Hematopoietic multipotent progenitor cell treated with erythropoietin and hydrocortisone succinate and interleukin-3 and kit ligand, for 6 days (in vitro differentiated cells): ENCODE measurements around the gene CPSF6.
A peak's percentile ranks its signal among the peaks of the same experiment; 100 is the strongest.
"Not testable (repeated sequence)": the region's sequence is repeated elsewhere in the genome, so short reads cannot be mapped to it uniquely, and the experiment has no call there.

Source experiments
- DNase-seq: peaks from one replicate; pipeline ENCODE4 v3.0.0-alpha.2; 2015

Gene CPSF6

GRCh38 chr12:69239352-69239921 lies at the start of gene CPSF6:
TSS of gene CPSF6 (plus strand) at chr12:69239569. CDS start at chr12:69239647, 78 bp downstream.
- DNase-seq = peak; percentile 97

GRCh38 chr12:69196302-69197288 lies 42.8 kb upstream of the CPSF6 start:
- DNase-seq = peak; percentile 13

GRCh38 chr12:69199976-69200375 lies 39.4 kb upstream of the CPSF6 start:
- DNase-seq = not testable (repeated sequence)

- DNase-seq = no peak
Observed at GRCh38 chr12:69204191-69204590, 35.2 kb upstream of the CPSF6 start.

GRCh38 chr12:69210661-69211060 lies 28.7 kb upstream of the CPSF6 start:
- no peak for DNase-seq

- DNase-seq = no peak
Observed at GRCh38 chr12:69211160-69211559, 28.2 kb upstream of the CPSF6 start.

GRCh38 chr12:69214169-69214568 lies 25.2 kb upstream of the CPSF6 start:
- no peak for DNase-seq

GRCh38 chr12:69225251-69225910 lies 14.0 kb upstream of the CPSF6 start:
- DNase-seq = no peak

GRCh38 chr12:69231479-69231878 lies 7.9 kb upstream of the CPSF6 start:
- no peak for DNase-seq

GRCh38 chr12:69238589-69239351 lies 599 bp upstream of the CPSF6 start:
- DNase-seq = peak; percentile 29

GRCh38 chr12:69239922-69240630 lies 707 bp downstream of the CPSF6 start:
- DNase-seq = peak; percentile 53

GRCh38 chr12:69240631-69240995 lies 1.2 kb downstream of the CPSF6 start:
- peak; percentile 61 for DNase-seq

- peak; percentile 49 for DNase-seq
Observed at GRCh38 chr12:69241438-69242092, 2.2 kb downstream of the CPSF6 start.

- DNase-seq = peak; percentile 77
Observed at GRCh38 chr12:69243099-69244084, 4.0 kb downstream of the CPSF6 start.

- no peak for DNase-seq
Observed at GRCh38 chr12:69247268-69248018, 8.1 kb downstream of the CPSF6 start.

GRCh38 chr12:69252033-69252432 lies 12.7 kb downstream of the CPSF6 start:
- DNase-seq = no peak

GRCh38 chr12:69254046-69254445 lies 14.7 kb downstream of the CPSF6 start:
- DNase-seq = peak; percentile 85

- DNase-seq = no peak
Observed at GRCh38 chr12:69254862-69255261, 15.5 kb downstream of the CPSF6 start.

GRCh38 chr12:69258655-69259054 lies 19.3 kb downstream of the CPSF6 start:
- DNase-seq = no peak
